ENCODE results near the gene RAPGEF5.

RAPGEF5 gene

GRCh38 chr7:22348379-22348778, 8.6 kb downstream of the RAPGEF5 start:
- no peak for DNase-seq

GRCh38 chr7:22346383-22347107, 10.4 kb downstream of the RAPGEF5 start:
- no peak for DNase-seq

GRCh38 chr7:22344655-22345054, 12.3 kb downstream of the RAPGEF5 start:
- no peak for DNase-seq

GRCh38 chr7:22343612-22344011, 13.3 kb downstream of the RAPGEF5 start:
- DNase-seq = no peak

- no peak for DNase-seq
Observed at GRCh38 chr7:22343071-22343470, 13.9 kb downstream of the RAPGEF5 start.

- DNase-seq = no peak
Observed at GRCh38 chr7:22339725-22340390, 17.1 kb downstream of the RAPGEF5 start.

GRCh38 chr7:22338877-22339276, 18.1 kb downstream of the RAPGEF5 start:
- no peak for DNase-seq

GRCh38 chr7:22338411-22338810, 18.5 kb downstream of the RAPGEF5 start:
- DNase-seq = no peak

- no peak for DNase-seq
Observed at GRCh38 chr7:22333680-22334141, 23.2 kb downstream of the RAPGEF5 start.

GRCh38 chr7:22332461-22332870, 24.5 kb downstream of the RAPGEF5 start:
- no peak for DNase-seq

- no peak for DNase-seq
Observed at GRCh38 chr7:22331704-22332103, 25.2 kb downstream of the RAPGEF5 start.

- DNase-seq = no peak
Observed at GRCh38 chr7:22330903-22331302, 26.1 kb downstream of the RAPGEF5 start.

- DNase-seq = no peak
Observed at GRCh38 chr7:22329816-22330524, 27.0 kb downstream of the RAPGEF5 start.

GRCh38 chr7:22326181-22326580, 30.8 kb downstream of the RAPGEF5 start:
- no peak for DNase-seq

GRCh38 chr7:22325671-22326070, 31.3 kb downstream of the RAPGEF5 start:
- DNase-seq = no peak

- DNase-seq = no peak
Observed at GRCh38 chr7:22323714-22324113, 33.2 kb downstream of the RAPGEF5 start.

- no peak for DNase-seq
Observed at GRCh38 chr7:22320416-22320815, 36.5 kb downstream of the RAPGEF5 start.

GRCh38 chr7:22319424-22320403, 37.2 kb downstream of the RAPGEF5 start:
- no peak for DNase-seq

- DNase-seq = no peak
Observed at GRCh38 chr7:22318376-22318775, 38.6 kb downstream of the RAPGEF5 start.

GRCh38 chr7:22317632-22318031, 39.3 kb downstream of the RAPGEF5 start:
- DNase-seq = no peak

- DNase-seq = no peak
Observed at GRCh38 chr7:22316914-22317313, 40.0 kb downstream of the RAPGEF5 start.

GRCh38 chr7:22307816-22308215, 49.1 kb downstream of the RAPGEF5 start:
- DNase-seq = no peak

GRCh38 chr7:22305706-22306105, 51.2 kb downstream of the RAPGEF5 start:
- DNase-seq = no peak

Data from amniotic stem cell (primary cell).